Left forelimb (tissue), 1 donor: ENCODE results near the gene RPL4.
A peak's percentile ranks its signal among the peaks of the same experiment; 100 is the strongest.
"Not testable (repeated sequence)": the region's sequence is repeated elsewhere in the genome, so short reads cannot be mapped to it uniquely, and the experiment has no call there.

Experiments
- DNase-seq: peaks from one replicate; pipeline ENCODE4 v3.0.0-alpha.2; 2018; ENCODE audit warnings: low spot score

Gene RPL4

GRCh38 chr15:66504563-66505429 lies at the start of gene RPL4, which contains the start of gene ZWILCH:
RPL4 (minus strand) TSS chr15:66504855; CDS start chr15:66504790, 65 bp downstream.
ZWILCH (plus strand) TSS chr15:66505326; CDS start chr15:66505339, 13 bp downstream.
- peak; percentile 89 for DNase-seq

DNA sequence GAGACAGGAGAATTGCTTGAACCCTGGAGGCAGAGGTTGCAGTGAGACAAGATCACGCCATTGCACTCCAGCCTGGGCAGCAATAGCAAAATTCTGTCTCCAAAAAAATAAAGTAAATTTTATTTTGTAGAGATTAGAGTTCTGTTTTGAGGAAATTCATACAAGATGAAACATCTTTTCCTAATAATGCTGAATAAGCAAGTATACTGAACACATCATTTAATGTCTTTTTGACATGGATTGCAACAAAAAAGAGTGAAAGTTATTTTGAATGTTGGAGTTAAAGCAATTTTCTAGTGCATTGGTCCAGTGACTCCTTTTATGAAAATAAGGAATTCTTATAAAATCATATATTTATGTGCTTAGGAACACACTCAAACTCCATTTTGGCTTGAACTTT lies 40.6 kb upstream of the RPL4 start:
- no peak for DNase-seq

GRCh38 chr15:66542896-66543295 lies 38.2 kb upstream of the RPL4 start:
- DNase-seq: no peak

- no peak for DNase-seq
Observed at GRCh38 chr15:66535056-66535455, 30.4 kb upstream of the RPL4 start.

DNA sequence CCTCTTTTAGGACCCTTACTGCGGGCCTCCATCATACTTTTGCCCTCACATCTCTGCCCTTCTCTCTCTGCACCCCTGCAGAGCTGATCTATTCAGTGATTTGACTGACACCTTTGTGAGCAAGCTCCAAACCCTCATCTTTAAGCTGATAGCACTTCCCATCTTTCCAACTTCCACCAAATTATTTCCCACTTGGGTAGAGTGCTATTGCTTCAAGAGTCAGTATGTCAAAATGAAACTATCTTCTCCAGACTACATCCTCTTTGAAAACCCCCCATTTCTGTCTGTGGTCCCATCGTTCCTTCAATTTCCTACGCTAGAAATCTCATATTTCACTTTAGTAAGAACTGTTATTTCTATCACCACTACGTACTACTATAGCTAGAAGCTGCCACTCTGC lies 20.2 kb upstream of the RPL4 start:
- DNase-seq: no peak

DNA sequence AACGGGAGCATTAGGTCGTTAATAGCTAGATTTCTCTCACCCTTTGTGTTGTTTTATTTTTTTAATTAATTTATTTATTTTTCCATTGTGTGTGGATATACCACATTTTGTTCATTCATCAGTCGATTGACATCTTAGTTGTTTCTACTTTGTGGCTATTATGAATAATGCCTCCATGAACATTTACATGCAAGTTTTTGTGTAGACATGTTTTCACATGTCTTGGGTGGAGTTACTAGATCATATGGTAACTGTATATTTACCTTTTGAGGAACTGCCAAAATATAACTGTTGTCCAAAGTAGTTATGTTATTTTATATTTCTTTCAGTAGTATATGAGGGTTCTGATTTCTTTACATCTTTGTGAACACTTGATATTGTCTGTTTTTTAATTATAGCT lies 19.3 kb upstream of the RPL4 start:
- no peak for DNase-seq

- DNase-seq: no peak
Observed at GRCh38 chr15:66515901-66516322, 11.3 kb upstream of the RPL4 start.

DNA sequence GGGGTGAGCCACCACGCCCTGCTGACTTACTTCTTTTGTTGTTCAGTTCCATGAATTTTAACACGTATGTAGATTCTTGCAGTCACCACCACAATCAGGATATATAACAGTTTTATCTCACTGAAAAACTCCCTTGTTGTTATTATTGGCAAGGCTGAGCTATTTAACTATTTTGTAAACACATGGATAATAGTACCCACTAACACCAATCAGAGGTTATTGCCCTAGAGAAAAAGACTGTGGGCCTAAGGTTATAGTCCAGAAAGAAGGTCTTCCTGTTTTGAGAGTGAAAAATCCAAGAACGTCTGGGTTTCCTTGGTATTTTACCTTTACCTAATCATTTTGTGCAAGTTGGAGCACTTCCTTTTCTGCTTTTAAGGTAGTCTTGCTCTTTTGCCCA lies 9.9 kb upstream of the RPL4 start:
- DNase-seq: no peak

GRCh38 chr15:66508293-66508883 lies 3.7 kb upstream of the RPL4 start:
- no peak for DNase-seq

- no peak for DNase-seq
Observed at GRCh38 chr15:66505818-66506217, 1.2 kb upstream of the RPL4 start.

GRCh38 chr15:66505430-66505811 lies 766 bp upstream of the RPL4 start:
- DNase-seq: no peak

- DNase-seq: no peak
Observed at GRCh38 chr15:66503780-66504562, 684 bp downstream of the RPL4 start.

DNA sequence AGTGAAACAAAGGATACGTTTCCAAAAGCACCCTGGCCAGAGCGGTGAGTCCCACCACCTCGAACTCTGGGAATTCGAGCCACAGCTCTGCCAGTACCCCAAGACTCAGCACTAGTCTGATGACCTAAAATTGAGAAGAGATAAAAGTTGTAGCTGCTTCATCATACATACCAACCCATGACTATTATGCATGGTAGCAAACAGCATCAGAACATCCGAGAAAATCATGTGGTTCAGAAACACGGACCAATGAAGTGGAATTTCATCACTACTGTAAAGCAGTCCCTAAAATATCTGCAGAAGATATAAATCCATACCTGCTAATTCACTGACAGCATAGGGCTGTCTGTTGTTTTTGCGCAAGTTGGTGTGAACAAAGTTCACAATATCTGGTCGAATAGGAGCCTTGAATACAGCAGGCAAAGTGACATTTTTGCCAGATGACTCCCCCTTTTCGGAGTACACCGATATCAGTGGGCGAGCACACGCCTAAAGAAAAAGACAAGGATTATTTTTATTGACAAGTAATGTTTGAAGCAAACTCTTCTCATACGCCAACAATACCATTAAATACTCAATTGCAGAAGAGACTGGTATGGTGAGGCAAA lies 1.5 kb downstream of the RPL4 start:
- not testable (repeated sequence) for DNase-seq

DNA sequence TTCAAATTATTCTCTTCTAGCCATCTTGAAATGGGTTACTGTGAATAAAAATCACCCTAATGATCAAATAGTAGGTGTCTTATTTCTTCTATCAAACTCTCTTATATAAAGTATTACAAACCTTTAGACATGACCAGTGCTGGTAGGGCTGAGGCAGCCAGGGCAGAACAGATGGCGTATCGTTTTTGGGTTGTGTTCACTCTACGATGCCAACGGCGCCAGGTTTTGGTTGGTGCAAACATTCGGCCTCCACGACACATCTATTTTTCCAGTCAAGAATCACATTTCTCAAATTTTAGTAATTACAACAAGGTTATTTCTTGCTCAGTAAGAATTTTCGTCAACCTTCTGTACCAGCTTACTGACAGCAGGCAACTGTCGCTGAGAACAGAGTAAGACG lies 2.2 kb downstream of the RPL4 start:
- DNase-seq: no peak

- DNase-seq: not testable (repeated sequence)
Observed at GRCh38 chr15:66500346-66500745, 4.3 kb downstream of the RPL4 start.

- DNase-seq: no peak
Observed at GRCh38 chr15:66498501-66499386, 5.9 kb downstream of the RPL4 start.

GRCh38 chr15:66497502-66498455 lies 6.9 kb downstream of the RPL4 start, which contains the start of gene SNAPC5:
SNAPC5 (minus strand) TSS chr15:66497762; CDS start chr15:66497731, 31 bp downstream.
- DNase-seq: peak; percentile 96

GRCh38 chr15:66496951-66497501 lies 7.6 kb downstream of the RPL4 start:
- no peak for DNase-seq

- no peak for DNase-seq
Observed at GRCh38 chr15:66494262-66494661, 10.4 kb downstream of the RPL4 start.

GRCh38 chr15:66491846-66492245 lies 12.8 kb downstream of the RPL4 start:
- DNase-seq: no peak
